ENCODE data around the gene PHOSPHO1.
"Not testable (repeated sequence)": the region's sequence is repeated elsewhere in the genome, so short reads cannot be mapped to it uniquely, and the experiment has no call there.

GRCh38 chr17:49184522-49184921 is 46.1 kb downstream of the PHOSPHO1 start:
- not testable (repeated sequence) for TF ChIP-seq EP300, CTCF, POLR2A (IDR thresholded peaks at IDR 0.05)

All from ovary (tissue), 3 donors.